ENCODE measurements around the gene VPS37C.

DNA sequence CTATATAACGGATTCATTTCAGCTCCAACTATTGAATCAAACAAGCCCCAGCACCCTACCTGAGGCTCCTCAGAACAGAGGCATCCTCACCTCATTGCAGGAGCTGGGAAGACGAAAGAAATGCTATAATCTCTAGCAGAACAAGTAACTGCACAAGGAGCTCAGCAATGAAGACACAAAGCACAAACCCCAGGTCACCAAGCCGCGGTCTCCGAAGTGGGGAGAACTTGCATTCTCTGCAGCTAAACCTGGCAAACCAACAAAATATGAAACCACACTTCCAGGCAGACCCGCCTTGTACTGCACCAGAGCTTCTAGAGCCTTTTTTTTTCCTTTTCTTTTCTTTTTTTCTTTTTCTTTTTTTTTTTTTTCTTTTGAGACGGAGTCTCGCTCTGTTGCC lies 80.7 kb downstream of the VPS37C start:
- TF ChIP-seq CTCF (IDR thresholded peaks at IDR 0.05) = no peak
- TF ChIP-seq ZFX (IDR thresholded peaks at IDR 0.05; ENCODE audit: borderline replicate concordance) = no peak

Data from 22Rv1 (cell line).